Measurements from ENCODE around the gene PPP3CA.

GRCh38 chr4:101229116-101229515, 118.2 kb downstream of the PPP3CA start:
- TF ChIP-seq CTCF (IDR thresholded peaks at IDR 0.05; ENCODE audit: low read depth, low read length), result no peak
- no peak for TF ChIP-seq POLR2A (IDR thresholded peaks at IDR 0.05; ENCODE audit: extremely low read depth, insufficient read length)
- TF ChIP-seq MYC (IDR thresholded peaks at IDR 0.05; ENCODE audit: low read depth, low read length), result no peak
- no peak for TF ChIP-seq MAX (IDR thresholded peaks at IDR 0.05; ENCODE audit: low read depth, low read length)

Measured in NB4 (cell line).